Fibroblast of pulmonary artery (primary cell): ENCODE results near the gene AGAP5.

ENCODE experiments used
- DNase-seq: peaks from one replicate; pipeline ENCODE4 v3.0.0-alpha.2; 2010; ENCODE audit warnings: low read depth
- H3K4me3 ChIP-seq: replicated peaks from 2 replicates; pipeline ENCODE4 v1.5.1; 2011; ENCODE audit warnings: low read depth, mild to moderate bottlenecking, control low read depth, low read length, moderate library complexity
- CTCF ChIP-seq: IDR thresholded peaks from 2 replicates; pipeline ENCODE4 v1.5.1; 2011; ENCODE audit warnings: mild to moderate bottlenecking, control low read depth, low read length, inconsistent platforms; ENCODE audit errors: missing control alignments

Gene AGAP5

GRCh38 chr10:73641328-73642060 is 56.4 kb downstream of the AGAP5 start, which contains the start of gene MYOZ1:
Gene MYOZ1 (minus strand): TSS chr10:73641474. CDS start chr10:73640017, 1,457 bp downstream.
- no peak within 1 kb of the TSS for H3K4me3 ChIP-seq
- TF ChIP-seq CTCF = no peak
- DNase-seq = no peak

GRCh38 chr10:73639286-73639685 is 58.6 kb downstream of the AGAP5 start:
- no peak overlapping the region for H3K4me3 ChIP-seq
- DNase-seq = no peak
- no peak for TF ChIP-seq CTCF

- H3K4me3 ChIP-seq = no peak overlapping the region
- no peak for DNase-seq
- TF ChIP-seq CTCF = no peak
Observed at GRCh38 chr10:73635781-73636180, 62.1 kb downstream of the AGAP5 start.

GRCh38 chr10:73634421-73634820 is 63.5 kb downstream of the AGAP5 start:
- TF ChIP-seq CTCF = no peak
- H3K4me3 ChIP-seq = no peak overlapping the region
- DNase-seq = no peak

GRCh38 chr10:73629165-73629564 is 68.7 kb downstream of the AGAP5 start:
- H3K4me3 ChIP-seq = no peak overlapping the region
- no peak for TF ChIP-seq CTCF
- no peak for DNase-seq

- no peak for TF ChIP-seq CTCF
- H3K4me3 ChIP-seq = no peak overlapping the region
- DNase-seq = no peak
Observed at GRCh38 chr10:73628405-73628804, 69.5 kb downstream of the AGAP5 start.

- TF ChIP-seq CTCF = no peak
- no peak for DNase-seq
- no peak overlapping the region for H3K4me3 ChIP-seq
Observed at GRCh38 chr10:73627300-73627699, 70.6 kb downstream of the AGAP5 start.
